Vagina (tissue), 2 donors: ENCODE results near the gene CREBBP. TPM values are rescaled to one million over a fixed set of nuclear protein-coding genes. Genes with fewer than 3 reads are reported as not detected.

ENCODE experiments used
- DNase-seq, 2 donors: peaks; one replicate each; pipeline ENCODE4 v3.0.0-alpha.2; 2017; ENCODE audit errors: extremely low spot score in 2 of 2
- H3K27ac ChIP-seq: fragments of 200-600 bp; sonication (generic); one replicate; pipeline ENCODE4 v1.5.1; 2019
- H3K27me3 ChIP-seq: fragments of 200-600 bp; sonication (generic); one replicate; pipeline ENCODE4 v1.5.1; 2019
- H3K36me3 ChIP-seq, 2 donors: fragments of 200-600 bp; sonication (generic); one replicate each; pipeline ENCODE4 v1.5.1; 2017 to 2019
- H3K4me1 ChIP-seq: fragments of 200-600 bp; sonication (generic); one replicate; pipeline ENCODE4 v1.5.1; 2019
- H3K4me3 ChIP-seq, 2 donors: fragments of 200-600 bp; sonication (generic); 1 replicate in 1 of 2; 2 replicates in 1 of 2; pipeline ENCODE4 v1.5.1; 2016 to 2019
- H3K9me3 ChIP-seq: fragments of 200-600 bp; sonication (generic); one replicate; pipeline ENCODE4 v1.5.1; 2019
- CTCF ChIP-seq, 3 experiments: fragments of 450-650 bp in 2 of 3; fragments of 200-600 bp in 1 of 3; sonication (generic) in 1 of 3; IDR thresholded peaks; one replicate each; pipeline ENCODE4 v1.5.1; 2017 to 2019; ENCODE audit warnings: antibody characterized with exemption in 3 of 3, mild to moderate bottlenecking in 2 of 3, moderate library complexity in 2 of 3
- POLR2A ChIP-seq, 2 donors: fragments of 450-650 bp; IDR thresholded peaks; one replicate each; pipeline ENCODE4 v1.6.1; 2017; ENCODE audit warnings: antibody characterized with exemption in 2 of 2, mild to moderate bottlenecking in 2 of 2, moderate library complexity in 2 of 2
- POLR2AphosphoS5 ChIP-seq, 2 donors: sonication (generic); formaldehyde crosslinking; IDR thresholded peaks; one replicate each; pipeline ENCODE4 v1.9.0; 2017; ENCODE audit warnings: antibody characterized with exemption in 2 of 2, mild to moderate bottlenecking in 2 of 2, low read depth in 1 of 2; ENCODE audit not compliant: insufficient read depth in 1 of 2
- intact Hi-C: fragments of 100-400 bp; cut with DNase I; formaldehyde crosslinking; loops from one replicate; pipeline ENCODE4 v1.15.1; 2023
- total RNA-seq: library from RNA; depleted of rRNA; stranded (reverse); fragments of >200 nt; gene quantifications from one replicate; pipeline ENCODE4 v1.2.3, GENCODE V29; 2016

CREBBP gene
- total RNA-seq, 1 donor from 2014 or later, result 102 TPM

GRCh38 chr16:3866703-3867431 lies 13.6 kb downstream of the CREBBP start:
- TF ChIP-seq CTCF (IDR thresholded peaks at IDR 0.05) (no peak), POLR2A (IDR thresholded peaks at IDR 0.05) (no peak), POLR2AphosphoS5 (IDR thresholded peaks at IDR 0.05; ENCODE audit: insufficient read depth in 1 of 2, low read depth in 1 of 2) (no peak)
- DNase-seq, result no peak
- no peaks in the 10 kb centered on the region for H3K36me3 ChIP-seq
- H3K27ac ChIP-seq, result no peak overlapping the region
- H3K4me1 ChIP-seq, result peaks cover 96% of the 10 kb centered on the region
- intact Hi-C loops, result no loop called here
- no peaks in the 10 kb centered on the region for H3K9me3 ChIP-seq
- no peaks in the 10 kb centered on the region for H3K27me3 ChIP-seq
- no peak overlapping the region for H3K4me3 ChIP-seq

- no peak for DNase-seq
- intact Hi-C loops, result no loop called here
- TF ChIP-seq POLR2A (IDR thresholded peaks at IDR 0.05) (no peak), POLR2AphosphoS5 (IDR thresholded peaks at IDR 0.05; ENCODE audit: insufficient read depth in 1 of 2, low read depth in 1 of 2) (no peak), CTCF (IDR thresholded peaks at IDR 0.05) (no peak)
- H3K9me3 ChIP-seq, result no peaks in the 10 kb centered on the region
- H3K27ac ChIP-seq, result no peak overlapping the region
- H3K4me3 ChIP-seq, result no peak overlapping the region
- no peaks in the 10 kb centered on the region for H3K27me3 ChIP-seq
- no peaks in the 10 kb centered on the region for H3K36me3 ChIP-seq
- H3K4me1 ChIP-seq, result peaks cover 96% of the 10 kb centered on the region
Measured at GRCh38 chr16:3865241-3865640, 15.3 kb downstream of the CREBBP start.

GRCh38 chr16:3864562-3864961 lies 16.0 kb downstream of the CREBBP start:
- TF ChIP-seq POLR2A (IDR thresholded peaks at IDR 0.05) (no peak), POLR2AphosphoS5 (IDR thresholded peaks at IDR 0.05; ENCODE audit: insufficient read depth in 1 of 2, low read depth in 1 of 2) (no peak), CTCF (IDR thresholded peaks at IDR 0.05) (no peak)
- Histone ChIP-seq H3K27ac (no peak overlapping the region), H3K36me3 (no peaks in the 10 kb centered on the region), H3K4me1 (peaks cover 97% of the 10 kb centered on the region), H3K27me3 (no peaks in the 10 kb centered on the region), H3K4me3 (no peak overlapping the region), H3K9me3 (no peaks in the 10 kb centered on the region)
- no peak for DNase-seq
- intact Hi-C loops, result no loop called here

- Histone ChIP-seq H3K36me3 (no peaks in the 10 kb centered on the region), H3K4me1 (peaks cover 97% of the 10 kb centered on the region), H3K27ac (no peak overlapping the region), H3K4me3 (no peak overlapping the region), H3K27me3 (no peaks in the 10 kb centered on the region), H3K9me3 (no peaks in the 10 kb centered on the region)
- intact Hi-C loops, result no loop called here
- no peak for TF ChIP-seq POLR2A (IDR thresholded peaks at IDR 0.05)
- no peak for TF ChIP-seq CTCF (IDR thresholded peaks at IDR 0.05)
- TF ChIP-seq POLR2AphosphoS5 (IDR thresholded peaks at IDR 0.05; ENCODE audit: insufficient read depth in 1 of 2, low read depth in 1 of 2), result no peak
- no peak for DNase-seq
Measured at GRCh38 chr16:3863587-3863986, 16.9 kb downstream of the CREBBP start.

- Histone ChIP-seq H3K27me3 (no peaks in the 10 kb centered on the region), H3K27ac (no peak overlapping the region), H3K4me3 (peak overlapping the region in 1 of 2 donors; percentile 11), H3K4me1 (peaks cover 99% of the 10 kb centered on the region), H3K9me3 (no peaks in the 10 kb centered on the region), H3K36me3 (no peaks in the 10 kb centered on the region)
- intact Hi-C loops, result no loop called here
- no peak for TF ChIP-seq CTCF (IDR thresholded peaks at IDR 0.05)
- TF ChIP-seq POLR2A (IDR thresholded peaks at IDR 0.05), result no peak
- no peak for TF ChIP-seq POLR2AphosphoS5 (IDR thresholded peaks at IDR 0.05; ENCODE audit: insufficient read depth in 1 of 2, low read depth in 1 of 2)
- DNase-seq, result no peak
Measured at GRCh38 chr16:3861808-3862451, 18.6 kb downstream of the CREBBP start.
